SH-SY5Y (cell line): ENCODE data around the gene MRPL24.

Experiments used
- GATA2 ChIP-seq: IDR thresholded peaks from 2 replicates; pipeline ENCODE4 v1.6.1; 2011; ENCODE audit warnings: mild to moderate bottlenecking, low read depth, low read length
- GATA3 ChIP-seq: IDR thresholded peaks from 2 replicates; pipeline ENCODE4 v1.6.1; 2011; ENCODE audit warnings: low read depth, mild to moderate bottlenecking, low read length, moderate library complexity

GRCh38 chr1:156692441-156692924 lies 48.4 kb downstream of the MRPL24 start:
- TF ChIP-seq GATA2 (peak; percentile 98), GATA3 (no peak)
